Kidney capillary endothelial cell (primary cell): ENCODE measurements around the gene RAB37.

Experiments
- DNase-seq: peaks from one replicate; pipeline ENCODE4 v3.0.0-alpha.2; 2018; ENCODE audit warnings: low spot score

The RAB37 gene

GRCh38 chr17:74778960-74779359, 41.9 kb downstream of the RAB37 start:
- DNase-seq: no peak

- no peak for DNase-seq
Observed at GRCh38 chr17:74779501-74779900, 42.4 kb downstream of the RAB37 start.

- peak; percentile 78 for DNase-seq
Observed at GRCh38 chr17:74779948-74780400, 42.9 kb downstream of the RAB37 start.

GRCh38 chr17:74780443-74781238, 43.6 kb downstream of the RAB37 start:
- DNase-seq: no peak

GRCh38 chr17:74782571-74782970, 45.5 kb downstream of the RAB37 start:
- no peak for DNase-seq

GRCh38 chr17:74784125-74784810, 47.2 kb downstream of the RAB37 start:
- DNase-seq: no peak

GRCh38 chr17:74785096-74785980, 48.3 kb downstream of the RAB37 start:
- no peak for DNase-seq

GRCh38 chr17:74785981-74786360, 48.9 kb downstream of the RAB37 start:
- DNase-seq: no peak

GRCh38 chr17:74786431-74787055, 49.5 kb downstream of the RAB37 start:
- no peak for DNase-seq

- no peak for DNase-seq
Observed at GRCh38 chr17:74790161-74791058, 53.4 kb downstream of the RAB37 start.

- DNase-seq: no peak
Observed at GRCh38 chr17:74792586-74793105, 55.6 kb downstream of the RAB37 start.

GRCh38 chr17:74795327-74796020, 58.4 kb downstream of the RAB37 start:
- no peak for DNase-seq

- no peak for DNase-seq
Observed at GRCh38 chr17:74796211-74796610, 59.2 kb downstream of the RAB37 start.

- DNase-seq: no peak
Observed at GRCh38 chr17:74796866-74797265, 59.8 kb downstream of the RAB37 start.
